Measurements from ENCODE around the gene PRPF40A. TPM values are rescaled to one million over a fixed set of nuclear protein-coding genes. Genes with fewer than 3 reads are reported as not detected.

Gene PRPF40A
- total and polyA plus RNA-seq, 2 of the 13 experiments (the other 11 are each of a cell fraction or from before 2014, with no cell fraction given) = 146 to 207 TPM

- no peak for TF ChIP-seq FIP1L1 (IDR thresholded peaks at IDR 0.05; ENCODE audit: borderline replicate concordance, insufficient read depth, low read depth, low read length)
- no peak for TF ChIP-seq ZNF770 (CRISPR knock-in tag; IDR thresholded peaks at IDR 0.05)
- no peak for TF ChIP-seq MAFG (CRISPR knock-in tag; IDR thresholded peaks at IDR 0.05)
- 0 out of 2 replicates have a peak, but pooled peaks have one; percentile 26 for TF ChIP-seq ZBTB10 (CRISPR knock-in tag; IDR thresholded peaks at IDR 0.05; ENCODE audit: borderline replicate concordance)
- peak; percentile 39; the same call in 1 of the 2 replicates for TF ChIP-seq ZNF629 (CRISPR knock-in tag; conservative IDR thresholded peaks at IDR 0.05)
- no peak for TF ChIP-seq ZBTB14 (CRISPR knock-in tag; IDR thresholded peaks at IDR 0.05)
- TF ChIP-seq ZHX2 (IDR thresholded peaks at IDR 0.05; ENCODE audit: low read depth) = no peak
- TF ChIP-seq ZHX2 (CRISPR knock-in tag; IDR thresholded peaks at IDR 0.05; ENCODE audit: borderline replicate concordance) = peak; percentile 41; the same call in 1 of the 2 replicates
- TF ChIP-seq ZNF468 (CRISPR knock-in tag; IDR thresholded peaks at IDR 0.05) = no peak; the same call in 1 of the 2 replicates
- no peak for TF ChIP-seq NR2F6 (IDR thresholded peaks at IDR 0.05)
- TF ChIP-seq NR2F6 (CRISPR knock-in tag; IDR thresholded peaks at IDR 0.05) = no peak
- 0 out of 2 replicates have a peak, but pooled peaks have one; percentile 17 for TF ChIP-seq DNMT1 (CRISPR knock-in tag; IDR thresholded peaks at IDR 0.05)
- 0 out of 2 replicates have a peak, but pooled peaks have one; percentile 55 for TF ChIP-seq ZFAT (CRISPR knock-in tag; conservative IDR thresholded peaks at IDR 0.05)
- TF ChIP-seq ATF7 (IDR thresholded peaks at IDR 0.05) = no peak
- TF ChIP-seq ATF7 (CRISPR knock-in tag; IDR thresholded peaks at IDR 0.05) = no peak
- TF ChIP-seq HNRNPLL (IDR thresholded peaks at IDR 0.05; ENCODE audit: low read depth, low read length, poor library complexity, severe bottlenecking) = no peak
- 0 out of 2 replicates have a peak, but pooled peaks have one; percentile 5 for TF ChIP-seq NFKBIZ (CRISPR knock-in tag; IDR thresholded peaks at IDR 0.05)
- TF ChIP-seq MAZ (IDR thresholded peaks at IDR 0.05; ENCODE audit: borderline replicate concordance, low read depth, low read length) = no peak
- no peak for TF ChIP-seq MAZ (CRISPR knock-in tag; IDR thresholded peaks at IDR 0.05; ENCODE audit: low read depth)
Measured at GRCh38 chr2:152716805-152717227, 445 bp downstream of the PRPF40A start (continued).

Measured in HepG2 (cell line).